SK-N-SH (cell line): ENCODE results near the gene THAP2. TPM values are rescaled to one million over a fixed set of nuclear protein-coding genes. Genes with fewer than 3 reads are reported as not detected.
"Not testable (repeated sequence)": the region's sequence is repeated elsewhere in the genome, so short reads cannot be mapped to it uniquely, and the experiment has no call there.

Source experiments
- CTCF ChIA-PET: fragments of 300-600, 350-600 bp; formaldehyde crosslinking; extraction: SDS; loops from one replicate; lab custom pipeline; 2021; lab: Yijun Ruan, JAX
- POLR2A ChIA-PET: fragments of 350-600 bp; sonication (Branson Sonifier 250); formaldehyde crosslinking; extraction: SDS; loops from one replicate; lab custom pipeline; 2020; ENCODE audit warnings: antibody characterized with exemption, inconsistent platforms; lab: Yijun Ruan, JAX
- DNase-seq: peaks from one replicate; pipeline ENCODE4 v3.0.0; 2012
- H2AFZ ChIP-seq: fragments of 200-600 bp; sonication (generic); 2 replicates; pipeline ENCODE4 v1.8.1; 2016; ENCODE audit warnings: antibody characterized with exemption, mild to moderate bottlenecking, low read depth
- H3F3A ChIP-seq: fragments of 200-600 bp; sonication (generic); replicated peaks from 2 replicates; pipeline ENCODE3; 2016; ENCODE audit warnings: antibody characterized with exemption, mild to moderate bottlenecking; ENCODE audit not compliant: insufficient read depth
- H3K27ac ChIP-seq, 2 experiments: fragments of 200-500 bp in 1 of 2; fragments of 200-600 bp in 1 of 2; sonication (Bioruptor generic) in 1 of 2; sonication (generic), shearing (Covaris generic) in 1 of 2; 2 replicates each; pipeline versions ENCODE4 v1.5.1 to v1.6.1; 2014 to 2016; ENCODE audit warnings: low read depth in 2 of 2, inconsistent platforms in 1 of 2, low read length in 1 of 2, mild to moderate bottlenecking in 1 of 2, mixed read lengths in 1 of 2
- H3K27me3 ChIP-seq: fragments of 200-600 bp; sonication (generic), shearing (Covaris generic); 2 replicates; pipeline ENCODE4 v1.6.1; 2016; ENCODE audit warnings: mixed run types; ENCODE audit not compliant: insufficient read depth
- H3K36me3 ChIP-seq, 2 experiments: fragments of 200-500 bp in 1 of 2; fragments of 200-600 bp in 1 of 2; sonication (Bioruptor generic) in 1 of 2; sonication (generic) in 1 of 2; replicated peaks in 1 of 2; 2 replicates each; pipeline versions ENCODE3 to v1.5.1; 2014 to 2016; ENCODE audit warnings: low read length in 1 of 2, mild to moderate bottlenecking in 1 of 2; ENCODE audit not compliant: insufficient read depth in 2 of 2, control insufficient read depth in 1 of 2
- H3K4me1 ChIP-seq, 2 experiments: fragments of 200-500 bp in 1 of 2; fragments of 200-600 bp in 1 of 2; sonication (Bioruptor generic) in 1 of 2; sonication (generic), shearing (Covaris generic) in 1 of 2; 2 replicates each; pipeline versions ENCODE4 v1.5.1 to v1.6.1; 2014 to 2016; ENCODE audit warnings: low read depth in 1 of 2, low read length in 1 of 2, mixed run types in 1 of 2; ENCODE audit not compliant: insufficient read depth in 2 of 2, control insufficient read depth in 1 of 2
- H3K4me2 ChIP-seq: fragments of 200-600 bp; sonication (generic), shearing (Covaris generic); 2 replicates; pipeline ENCODE4 v1.6.1; 2017; ENCODE audit warnings: mixed run types
- H3K4me3 ChIP-seq, 2 experiments: fragments of 200-500 bp in 1 of 2; fragments of 200-600 bp in 1 of 2; sonication (Bioruptor generic) in 1 of 2; sonication (generic), shearing (Covaris generic) in 1 of 2; 2 replicates each; pipeline versions ENCODE4 v1.5.1 to v1.8.1; 2014 to 2016; ENCODE audit warnings: low read depth in 2 of 2, inconsistent platforms in 1 of 2, low read length in 1 of 2, mild to moderate bottlenecking in 1 of 2, mixed read lengths in 1 of 2, moderate library complexity in 1 of 2
- H3K79me2 ChIP-seq: fragments of 200-600 bp; sonication (generic); 2 replicates; pipeline ENCODE4 v1.8.1; 2017; ENCODE audit warnings: mild to moderate bottlenecking; ENCODE audit not compliant: insufficient read depth
- H3K9ac ChIP-seq: fragments of 200-600 bp; sonication (generic); 2 replicates; pipeline ENCODE4 v1.6.1; 2017; ENCODE audit warnings: mixed run types
- H3K9me2 ChIP-seq: fragments of 200-600 bp; sonication (generic); 2 replicates; pipeline ENCODE4 v1.6.1; 2017; ENCODE audit warnings: mixed run types
- H3K9me3 ChIP-seq: fragments of 200-600 bp; sonication (generic); 2 replicates; pipeline ENCODE4 v1.6.1; 2017; ENCODE audit warnings: mixed run types, mild to moderate bottlenecking, moderate library complexity
- H4K20me1 ChIP-seq: fragments of 200-600 bp; sonication (generic); 2 replicates; pipeline ENCODE4 v1.6.1; 2017; ENCODE audit warnings: mild to moderate bottlenecking, mixed run types; ENCODE audit not compliant: insufficient read depth
- CHD2 ChIP-seq: fragments of 150-350 bp; IDR thresholded peaks from 2 replicates; pipeline ENCODE4 v1.6.1; 2018; ENCODE audit warnings: low read length; ENCODE audit not compliant: partially characterized antibody
- FOXJ3 ChIP-seq: sonication (generic); formaldehyde crosslinking; IDR thresholded peaks from 2 replicates; pipeline ENCODE4 v1.5.1; 2020; ENCODE audit warnings: mild to moderate bottlenecking, missing genetic modification reagents
- MAX ChIP-seq: IDR thresholded peaks from 2 replicates; pipeline ENCODE4 v1.4.0; 2012; ENCODE audit warnings: low read depth
- MXI1 ChIP-seq: IDR thresholded peaks from 2 replicates; pipeline ENCODE4 v1.6.1; 2012; ENCODE audit warnings: mild to moderate bottlenecking, low read depth, low read length, improper control_type of control experiment
- NFIC ChIP-seq: IDR thresholded peaks from 2 replicates; pipeline ENCODE4 v1.4.0; 2012; ENCODE audit warnings: borderline replicate concordance
- RAD21 ChIP-seq: IDR thresholded peaks from 2 replicates; pipeline ENCODE4 v1.6.1; 2012; ENCODE audit warnings: mild to moderate bottlenecking, low read length
- RCOR1 ChIP-seq: fragments of 150-350 bp; IDR thresholded peaks from 2 replicates; pipeline ENCODE4 v1.6.1; 2017; ENCODE audit warnings: antibody characterized with exemption, low read length
- REST ChIP-seq: IDR thresholded peaks from 2 replicates; pipeline ENCODE4 v1.6.1; 2012; ENCODE audit warnings: mild to moderate bottlenecking, low read depth, low read length, moderate library complexity
- SMC3 ChIP-seq: IDR thresholded peaks from 2 replicates; pipeline ENCODE4 v1.6.1; 2012; ENCODE audit warnings: low read depth, low read length, improper control_type of control experiment
- TAF1 ChIP-seq: IDR thresholded peaks from 2 replicates; pipeline ENCODE4 v1.6.1; 2012; ENCODE audit warnings: low read depth, mild to moderate bottlenecking, low read length, moderate library complexity, borderline replicate concordance
- TCF12 ChIP-seq: IDR thresholded peaks from 2 replicates; pipeline ENCODE4 v1.4.0; 2012
- YY1 ChIP-seq: IDR thresholded peaks from 2 replicates; pipeline ENCODE4 v1.4.0; 2012; ENCODE audit warnings: low read depth, mild to moderate bottlenecking
- ZBTB33 ChIP-seq: IDR thresholded peaks from 2 replicates; pipeline ENCODE4 v1.4.0; 2012; ENCODE audit warnings: low read depth, borderline replicate concordance
- WGBS: methylation state at CpG from one replicate; pipeline ENCODE4 v1.1.6; 2017; ENCODE audit warnings: low lambda C conversion rate; 5-methylcytosine and 5-hydroxymethylcytosine counted together
- polyA plus RNA-seq, 3 experiments: library from polyadenylated mRNA; depleted of rRNA; stranded (reverse); fragments of >200 nt; gene quantifications; 2 replicates each; pipeline ENCODE4 v1.2.3, GENCODE V29; 2012
- TF ChIP-seq, protein P1 (sequence below): IDR thresholded peaks from 2 replicates; pipeline ENCODE4 v1.4.0; 2012; ENCODE audit warnings: low read depth, borderline replicate concordance
- TF ChIP-seq, protein P2 (sequence below): fragments of 150-350 bp; IDR thresholded peaks from 2 replicates; pipeline ENCODE4 v1.6.1; 2016; ENCODE audit warnings: mild to moderate bottlenecking, low read depth, low read length

THAP2 gene
- polyA plus RNA-seq, 1 of the 3 experiments (the other 2 are of a cell fraction): 2.9 TPM

DNA sequence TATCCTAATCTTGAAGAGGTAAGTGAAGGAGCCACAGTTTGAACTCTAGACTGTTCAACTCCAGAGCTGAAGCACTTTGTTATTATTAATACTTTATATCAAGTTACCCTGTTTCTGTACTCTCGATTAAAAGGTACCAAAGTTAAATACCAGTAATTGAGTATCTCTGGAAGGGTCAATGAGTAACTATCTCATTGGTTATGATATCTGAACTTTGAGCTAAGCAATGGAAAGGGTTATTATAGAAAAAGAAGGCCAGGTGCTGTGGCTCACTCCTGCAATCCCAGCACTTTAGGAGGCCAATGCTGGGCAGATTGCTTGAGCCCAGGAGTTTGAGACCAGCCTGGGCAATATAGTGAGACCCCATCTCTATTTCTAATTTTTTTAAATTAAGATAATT, 31.7 kb downstream of the THAP2 start:
- Histone ChIP-seq H3K4me3 (no peak overlapping the region), H3K9me2 (no peaks in the 10 kb centered on the region), H4K20me1 (no peaks in the 10 kb centered on the region), H2AFZ (no peak overlapping the region), H3K4me2 (no peak overlapping the region), H3F3A (peaks cover 5% of the 10 kb centered on the region), H3K27ac (no peak overlapping the region), H3K4me1 (no peaks in the 10 kb centered on the region), H3K27me3 (no peaks in the 10 kb centered on the region), H3K79me2 (no peaks in the 10 kb centered on the region), H3K9ac (no peak overlapping the region), H3K9me3 (no peaks in the 10 kb centered on the region), H3K36me3 (peaks cover 28 to 45% of the 10 kb centered on the region in 2 experiments)
- ChIA-PET POLR2A (no interaction called here), CTCF (interaction anchor here (1.0 to 1.7 kb wide), 2 partner anchors 10 to 51 kb away, joined by 3 to 4 read pairs; partner anchors contain the start of gene TMEM19)
- DNase-seq: no peak
- TF ChIP-seq, protein P1, sequence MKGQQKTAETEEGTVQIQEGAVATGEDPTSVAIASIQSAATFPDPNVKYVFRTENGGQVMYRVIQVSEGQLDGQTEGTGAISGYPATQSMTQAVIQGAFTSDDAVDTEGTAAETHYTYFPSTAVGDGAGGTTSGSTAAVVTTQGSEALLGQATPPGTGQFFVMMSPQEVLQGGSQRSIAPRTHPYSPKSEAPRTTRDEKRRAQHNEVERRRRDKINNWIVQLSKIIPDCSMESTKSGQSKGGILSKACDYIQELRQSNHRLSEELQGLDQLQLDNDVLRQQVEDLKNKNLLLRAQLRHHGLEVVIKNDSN: no peak
- no peak for TF ChIP-seq TAF1
- WGBS: 91% methylated on average over 1 of the region's 1 CpG

DNA sequence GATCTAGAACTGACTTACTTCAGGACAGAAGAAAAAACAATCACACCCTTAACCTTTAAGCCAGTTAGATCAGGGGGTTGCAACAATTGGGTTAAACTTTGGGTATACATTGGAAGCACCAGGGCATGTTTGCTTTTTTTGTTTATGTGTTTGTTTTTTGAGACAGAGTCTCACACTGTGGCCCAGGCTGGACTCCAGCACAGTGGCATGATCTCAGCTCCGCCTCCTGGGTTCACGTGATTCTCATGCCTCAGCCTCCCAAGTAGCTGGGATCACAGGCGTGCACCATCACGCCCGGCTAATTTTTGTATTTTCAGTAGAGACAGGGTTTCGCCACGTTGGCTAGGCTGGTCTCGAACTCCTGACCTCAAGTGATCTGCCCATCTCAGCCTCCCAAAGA, 38.1 kb downstream of the THAP2 start:
- H2AFZ ChIP-seq, H3K9me3 ChIP-seq, H3K9me2 ChIP-seq, CTCF ChIA-PET, H3K27ac ChIP-seq, H3K9ac ChIP-seq, H3K4me1 ChIP-seq, H3K79me2 ChIP-seq, DNase-seq, H4K20me1 ChIP-seq, H3F3A ChIP-seq, H3K4me2 ChIP-seq, H3K27me3 ChIP-seq, H3K4me3 ChIP-seq, POLR2A ChIA-PET: not testable (repeated sequence)
- 93% methylated on average over 8 of the region's 8 CpGs for WGBS
- H3K36me3 ChIP-seq: peaks cover 31 to 48% of the 10 kb centered on the region in 2 experiments

DNA sequence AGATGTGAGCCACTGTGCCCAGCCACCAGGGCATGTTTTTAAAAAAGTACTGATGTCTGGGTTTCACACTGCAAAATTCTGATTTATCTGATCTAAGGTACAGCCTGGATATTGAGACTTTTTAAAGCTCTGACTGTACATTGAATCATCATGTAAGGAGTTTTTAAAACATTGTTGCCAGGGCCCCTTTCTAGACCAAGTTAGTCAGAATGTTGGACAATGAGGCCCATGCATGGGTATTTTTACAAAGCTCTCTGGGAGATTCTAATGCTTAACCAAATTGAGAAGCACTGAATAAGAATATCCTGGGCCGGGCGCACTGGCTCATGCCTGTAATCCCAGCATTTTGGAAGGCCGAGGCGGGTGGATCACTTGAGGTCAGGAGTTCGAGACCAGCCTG, 38.5 kb downstream of the THAP2 start:
- Histone ChIP-seq H3K36me3 (peaks cover 27 to 44% of the 10 kb centered on the region in 2 experiments), H3K4me1 (no peaks in the 10 kb centered on the region), H3K9me3 (no peaks in the 10 kb centered on the region), H3K27ac (no peak overlapping the region), H3K27me3 (no peaks in the 10 kb centered on the region), H3K4me3 (no peak overlapping the region), H3K4me2 (no peak overlapping the region), H3K79me2 (no peaks in the 10 kb centered on the region), H4K20me1 (no peaks in the 10 kb centered on the region), H2AFZ (no peak overlapping the region), H3F3A (no peaks in the 10 kb centered on the region), H3K9ac (no peak overlapping the region), H3K9me2 (no peaks in the 10 kb centered on the region)
- CTCF ChIA-PET: interaction anchor here (1.0 to 3.5 kb wide), 3 partner anchors 16 to 485 kb away, joined by 3 to 10 read pairs (median 9); partner anchors contain the start of gene TMEM19
- WGBS: 94% methylated on average over 5 of the region's 5 CpGs
- DNase-seq: no peak
- POLR2A ChIA-PET: no interaction called here
- no peak for TF ChIP-seq SMC3
- TF ChIP-seq FOXJ3: no peak
- TF ChIP-seq CHD2: no peak
- no peak for TF ChIP-seq MAX
- TF ChIP-seq ZBTB33: no peak
- no peak for TF ChIP-seq YY1
- TF ChIP-seq REST: no peak
- TF ChIP-seq NFIC: no peak
- TF ChIP-seq, protein P2, sequence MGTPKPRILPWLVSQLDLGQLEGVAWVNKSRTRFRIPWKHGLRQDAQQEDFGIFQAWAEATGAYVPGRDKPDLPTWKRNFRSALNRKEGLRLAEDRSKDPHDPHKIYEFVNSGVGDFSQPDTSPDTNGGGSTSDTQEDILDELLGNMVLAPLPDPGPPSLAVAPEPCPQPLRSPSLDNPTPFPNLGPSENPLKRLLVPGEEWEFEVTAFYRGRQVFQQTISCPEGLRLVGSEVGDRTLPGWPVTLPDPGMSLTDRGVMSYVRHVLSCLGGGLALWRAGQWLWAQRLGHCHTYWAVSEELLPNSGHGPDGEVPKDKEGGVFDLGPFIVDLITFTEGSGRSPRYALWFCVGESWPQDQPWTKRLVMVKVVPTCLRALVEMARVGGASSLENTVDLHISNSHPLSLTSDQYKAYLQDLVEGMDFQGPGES: no peak
- TF ChIP-seq RAD21: no peak
- no peak for TF ChIP-seq TCF12
- no peak for TF ChIP-seq MXI1
- no peak for TF ChIP-seq RCOR1
